ENCODE results near the gene LYRM9.

DNA sequence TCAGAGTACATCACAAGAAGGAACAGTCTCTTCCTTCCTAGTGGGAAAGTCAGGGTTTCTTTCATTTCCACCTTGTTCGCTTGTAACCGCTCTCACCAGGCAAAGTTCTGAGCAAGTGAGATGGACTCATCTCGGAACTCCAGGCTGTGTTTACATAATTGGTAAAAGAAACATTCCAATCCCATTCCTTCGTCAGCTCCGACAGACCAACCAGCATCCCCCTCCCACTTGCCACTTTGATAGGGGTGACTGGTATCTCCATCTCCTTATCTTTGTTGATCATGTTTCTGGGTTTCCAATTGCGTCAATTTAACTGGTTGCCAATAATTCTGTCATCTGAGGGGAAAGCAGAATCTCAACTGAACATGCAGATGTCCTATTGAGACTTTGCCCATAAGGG, 36.8 kb upstream of the LYRM9 start:
- TF ChIP-seq, protein P1, sequence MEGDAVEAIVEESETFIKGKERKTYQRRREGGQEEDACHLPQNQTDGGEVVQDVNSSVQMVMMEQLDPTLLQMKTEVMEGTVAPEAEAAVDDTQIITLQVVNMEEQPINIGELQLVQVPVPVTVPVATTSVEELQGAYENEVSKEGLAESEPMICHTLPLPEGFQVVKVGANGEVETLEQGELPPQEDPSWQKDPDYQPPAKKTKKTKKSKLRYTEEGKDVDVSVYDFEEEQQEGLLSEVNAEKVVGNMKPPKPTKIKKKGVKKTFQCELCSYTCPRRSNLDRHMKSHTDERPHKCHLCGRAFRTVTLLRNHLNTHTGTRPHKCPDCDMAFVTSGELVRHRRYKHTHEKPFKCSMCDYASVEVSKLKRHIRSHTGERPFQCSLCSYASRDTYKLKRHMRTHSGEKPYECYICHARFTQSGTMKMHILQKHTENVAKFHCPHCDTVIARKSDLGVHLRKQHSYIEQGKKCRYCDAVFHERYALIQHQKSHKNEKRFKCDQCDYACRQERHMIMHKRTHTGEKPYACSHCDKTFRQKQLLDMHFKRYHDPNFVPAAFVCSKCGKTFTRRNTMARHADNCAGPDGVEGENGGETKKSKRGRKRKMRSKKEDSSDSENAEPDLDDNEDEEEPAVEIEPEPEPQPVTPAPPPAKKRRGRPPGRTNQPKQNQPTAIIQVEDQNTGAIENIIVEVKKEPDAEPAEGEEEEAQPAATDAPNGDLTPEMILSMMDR (IDR thresholded peaks at IDR 0.05; ENCODE audit: insufficient read depth, low read depth, low read length) = no peak
- TF ChIP-seq EZH2 (IDR thresholded peaks at IDR 0.05; ENCODE audit: insufficient read depth, low read length) = no peak
